ENCODE measurements around the gene CT47C1.
A peak's percentile ranks its signal among the peaks of the same experiment; 100 is the strongest.
"Not testable (repeated sequence)": the region's sequence is repeated elsewhere in the genome, so short reads cannot be mapped to it uniquely, and the experiment has no call there.

The CT47C1 gene

DNA sequence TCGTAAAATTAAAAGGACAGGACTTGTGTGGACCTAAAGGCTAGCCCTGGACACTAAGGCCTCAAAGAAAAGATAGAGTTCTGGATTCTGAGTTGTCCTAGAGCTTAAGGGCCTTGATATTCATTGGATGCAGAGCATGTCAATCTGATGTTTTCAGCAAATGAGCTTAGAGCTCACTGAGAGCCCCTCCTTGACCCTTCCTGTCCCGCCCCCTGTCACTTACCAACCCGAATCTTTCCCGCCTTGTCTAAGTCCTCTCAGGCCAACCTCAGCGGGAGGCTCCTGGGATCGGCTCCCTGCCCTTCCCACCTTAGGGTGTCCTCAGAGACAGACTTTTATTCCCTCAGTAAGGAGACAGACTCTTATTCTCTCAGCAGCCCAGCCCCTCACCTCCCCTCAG lies at the start of gene CT47C1:
Gene CT47C1 (plus strand): TSS at position 250 of the 400 bp plus-strand sequence. CDS start 233 bp downstream, outside the sequence.
- peak within 1 kb of the TSS; percentile 41 for H3K4me3 Mint-ChIP-seq
- no peaks in the 10 kb centered on the region for H3K27me3 Mint-ChIP-seq
- ATAC-seq (ENCODE audit: low read depth) (no peak), DNase-seq (ENCODE audit: low spot score in 2 of 2) (no peak)
- H3K27ac Mint-ChIP-seq = peak within 1 kb of the TSS; percentile 81
- peaks cover 10% of the 10 kb centered on the region for H3K4me1 Mint-ChIP-seq
- H3K9me3 Mint-ChIP-seq = no peaks in the 10 kb centered on the region
- H3K36me3 Mint-ChIP-seq = no peaks in the 10 kb centered on the region

DNA sequence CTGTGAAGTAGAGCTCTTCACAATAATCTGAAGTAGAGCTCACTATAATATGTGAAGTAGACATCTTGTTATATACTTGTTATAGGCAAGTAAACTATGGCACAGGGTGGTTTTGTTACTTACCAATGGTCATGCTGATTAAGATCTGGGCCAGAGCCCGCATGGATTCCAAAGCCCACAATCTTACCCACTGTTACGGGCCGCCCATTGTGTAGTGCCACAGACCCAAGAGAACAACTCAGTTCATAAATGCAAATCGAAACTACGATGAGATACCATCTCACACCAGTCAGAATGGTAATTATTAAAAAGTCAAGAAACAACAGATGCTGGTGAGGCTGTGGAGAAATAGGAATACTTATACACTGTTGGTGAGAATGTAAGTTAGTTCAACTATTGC lies 46.9 kb upstream of the CT47C1 start:
- Mint-ChIP-seq H3K27ac (no peak overlapping the region), H3K27me3 (no peaks in the 10 kb centered on the region), H3K4me3 (no peak overlapping the region), H3K36me3 (peaks cover 1% of the 10 kb centered on the region), H3K4me1 (no peaks in the 10 kb centered on the region), H3K9me3 (no peaks in the 10 kb centered on the region)
- ATAC-seq (ENCODE audit: low read depth) = no peak
- DNase-seq (ENCODE audit: low spot score in 2 of 2) = no peak

DNA sequence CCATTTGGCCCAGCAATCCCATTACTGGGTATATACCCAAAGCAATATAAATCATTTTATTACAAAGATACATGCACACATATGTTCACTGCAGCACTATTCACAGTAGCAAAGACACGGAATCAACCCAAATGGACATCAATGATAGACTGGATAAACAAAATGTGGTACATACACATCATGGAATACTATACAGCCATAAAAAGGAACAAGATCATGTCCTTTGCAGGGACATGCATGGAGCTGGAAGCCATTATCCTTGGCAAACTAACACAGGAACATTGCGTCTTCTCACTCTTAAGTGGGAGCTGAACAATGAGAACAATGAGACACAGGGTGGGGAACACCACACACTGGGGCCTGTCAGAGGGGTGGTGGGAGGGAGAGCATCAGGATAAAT lies 46.4 kb upstream of the CT47C1 start:
- not testable (repeated sequence) for DNase-seq (ENCODE audit: low spot score in 2 of 2); H3K36me3 Mint-ChIP-seq; H3K9me3 Mint-ChIP-seq; H3K4me1 Mint-ChIP-seq; ATAC-seq (ENCODE audit: low read depth); H3K4me3 Mint-ChIP-seq; H3K27ac Mint-ChIP-seq; H3K27me3 Mint-ChIP-seq

DNA sequence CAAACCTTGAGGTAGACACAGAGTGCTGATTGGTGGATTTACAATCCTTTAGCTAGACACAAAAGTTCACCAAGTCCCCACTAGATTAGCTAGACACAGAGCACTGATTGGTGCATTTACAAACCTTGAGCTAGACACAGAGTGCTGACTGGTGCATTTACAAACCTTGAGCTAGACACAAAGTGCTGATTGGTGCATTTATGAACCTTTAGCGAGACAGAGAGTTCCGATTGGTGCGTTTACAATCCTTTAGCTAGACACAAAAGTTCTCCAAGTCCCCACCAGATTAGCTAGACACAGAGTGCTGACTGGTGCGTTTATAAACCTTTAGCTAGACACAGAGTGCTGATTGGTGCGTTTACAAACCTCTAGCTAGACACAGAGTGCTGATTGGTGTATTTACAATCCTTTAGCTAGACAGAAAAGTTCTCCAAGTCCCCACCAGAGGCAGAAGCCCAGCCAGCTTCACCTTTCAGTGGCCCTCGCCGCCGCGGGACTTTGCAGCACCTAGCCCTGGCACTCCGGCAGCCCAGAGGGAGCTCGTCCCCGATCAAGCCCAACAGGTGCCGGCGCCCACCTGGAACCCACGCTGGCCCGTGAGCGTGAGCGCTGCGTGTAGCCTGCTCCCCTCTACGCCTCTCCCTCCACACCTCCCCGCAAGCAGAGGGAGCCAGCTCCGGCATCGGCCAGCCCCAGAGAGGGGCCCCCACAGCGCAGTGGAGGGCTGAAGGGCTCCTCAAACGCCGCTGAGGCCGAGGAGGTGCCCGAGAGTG lies 44.6 kb upstream of the CT47C1 start:
- not testable (repeated sequence) for H3K9me3 Mint-ChIP-seq; DNase-seq (ENCODE audit: low spot score in 2 of 2); ATAC-seq (ENCODE audit: low read depth); H3K27ac Mint-ChIP-seq; H3K4me3 Mint-ChIP-seq; H3K36me3 Mint-ChIP-seq; H3K4me1 Mint-ChIP-seq; H3K27me3 Mint-ChIP-seq

DNA sequence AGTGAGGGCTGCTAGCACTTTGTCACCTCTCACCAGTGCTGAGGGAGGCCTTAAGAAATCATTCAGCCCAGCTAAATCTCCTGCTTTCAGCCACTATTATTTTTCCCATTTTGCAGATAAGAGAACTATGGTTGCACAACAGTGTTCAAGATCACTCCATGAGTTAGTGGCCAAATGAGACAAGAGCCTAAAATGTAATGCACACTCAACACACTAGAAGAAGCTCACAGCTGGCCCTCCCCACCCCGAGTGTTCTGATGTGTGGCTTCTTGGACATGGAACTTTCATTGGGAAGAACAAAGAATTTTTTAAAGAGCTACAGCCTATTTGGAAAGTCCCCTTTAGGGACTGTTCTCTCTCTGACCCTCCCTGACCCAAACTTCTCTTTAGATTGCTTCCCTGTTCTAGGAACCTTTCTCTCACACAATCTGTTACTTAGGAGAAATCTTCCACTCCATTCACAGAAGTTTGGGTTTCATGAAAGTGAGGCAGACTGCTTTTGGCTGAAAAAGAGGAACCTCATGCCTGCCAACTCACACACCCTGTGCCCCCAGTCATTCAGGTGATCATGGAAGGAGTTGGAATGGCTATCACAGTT lies 44.0 kb upstream of the CT47C1 start:
- Mint-ChIP-seq H3K27ac (no peak overlapping the region), H3K9me3 (no peaks in the 10 kb centered on the region), H3K27me3 (peaks cover 4% of the 10 kb centered on the region), H3K4me1 (no peaks in the 10 kb centered on the region), H3K4me3 (no peak overlapping the region), H3K36me3 (peaks cover 3% of the 10 kb centered on the region)
- peak; percentile 37 for ATAC-seq (ENCODE audit: low read depth)
- DNase-seq (ENCODE audit: low spot score in 2 of 2) = no peak

DNA sequence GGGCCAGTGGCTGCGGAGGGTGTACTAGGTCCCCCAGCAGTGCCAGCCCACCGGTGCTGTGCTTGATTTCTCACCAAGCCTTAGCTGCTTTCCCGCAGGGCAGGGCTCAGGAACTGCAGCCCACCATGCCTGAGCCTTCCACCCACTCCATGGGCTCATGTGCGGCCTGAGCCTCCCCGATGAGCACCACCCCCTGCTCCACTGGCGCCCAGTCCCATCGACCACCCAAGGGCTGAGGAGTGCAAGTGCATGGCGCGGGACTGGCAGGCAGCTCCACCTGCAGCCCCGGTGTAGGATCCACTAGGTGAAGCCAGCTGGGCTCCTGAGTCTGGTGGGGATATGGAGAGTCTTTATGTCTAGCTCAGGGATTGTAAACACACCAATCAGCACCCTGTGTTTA lies 43.1 kb upstream of the CT47C1 start:
- H3K9me3 Mint-ChIP-seq; ATAC-seq (ENCODE audit: low read depth): not testable (repeated sequence)

DNA sequence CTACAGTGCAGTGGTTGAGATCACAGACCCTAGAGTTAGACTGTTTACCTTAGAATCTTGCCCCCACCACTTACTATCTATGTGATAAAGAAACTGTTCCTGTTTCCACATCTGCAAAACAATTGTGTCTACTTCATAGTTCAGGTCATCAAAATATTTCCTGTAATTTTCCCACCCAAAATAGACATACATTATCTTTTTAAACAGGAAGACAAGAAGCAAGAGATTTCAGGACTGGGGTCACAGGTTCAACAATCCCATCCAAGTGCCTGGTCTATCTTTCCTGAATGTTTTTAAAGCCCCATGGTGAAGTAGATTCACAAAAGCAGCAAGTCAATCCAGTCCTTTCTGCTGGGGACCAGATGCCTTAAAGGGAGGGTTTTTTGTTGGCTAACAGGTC lies 41.8 kb upstream of the CT47C1 start:
- no peak overlapping the region for H3K4me3 Mint-ChIP-seq
- H3K36me3 Mint-ChIP-seq = peaks cover 2% of the 10 kb centered on the region
- H3K27ac Mint-ChIP-seq = no peak overlapping the region
- H3K27me3 Mint-ChIP-seq = peaks cover 4% of the 10 kb centered on the region
- no peaks in the 10 kb centered on the region for H3K4me1 Mint-ChIP-seq
- ATAC-seq (ENCODE audit: low read depth) (no peak), DNase-seq (ENCODE audit: low spot score in 2 of 2) (no peak)
- H3K9me3 Mint-ChIP-seq = no peaks in the 10 kb centered on the region

More for the DNA sequence above, 43.1 kb upstream of the CT47C1 start:
- not testable (repeated sequence) for H3K27ac Mint-ChIP-seq; H3K36me3 Mint-ChIP-seq; H3K4me1 Mint-ChIP-seq; DNase-seq (ENCODE audit: low spot score in 2 of 2); H3K27me3 Mint-ChIP-seq; H3K4me3 Mint-ChIP-seq

DNA sequence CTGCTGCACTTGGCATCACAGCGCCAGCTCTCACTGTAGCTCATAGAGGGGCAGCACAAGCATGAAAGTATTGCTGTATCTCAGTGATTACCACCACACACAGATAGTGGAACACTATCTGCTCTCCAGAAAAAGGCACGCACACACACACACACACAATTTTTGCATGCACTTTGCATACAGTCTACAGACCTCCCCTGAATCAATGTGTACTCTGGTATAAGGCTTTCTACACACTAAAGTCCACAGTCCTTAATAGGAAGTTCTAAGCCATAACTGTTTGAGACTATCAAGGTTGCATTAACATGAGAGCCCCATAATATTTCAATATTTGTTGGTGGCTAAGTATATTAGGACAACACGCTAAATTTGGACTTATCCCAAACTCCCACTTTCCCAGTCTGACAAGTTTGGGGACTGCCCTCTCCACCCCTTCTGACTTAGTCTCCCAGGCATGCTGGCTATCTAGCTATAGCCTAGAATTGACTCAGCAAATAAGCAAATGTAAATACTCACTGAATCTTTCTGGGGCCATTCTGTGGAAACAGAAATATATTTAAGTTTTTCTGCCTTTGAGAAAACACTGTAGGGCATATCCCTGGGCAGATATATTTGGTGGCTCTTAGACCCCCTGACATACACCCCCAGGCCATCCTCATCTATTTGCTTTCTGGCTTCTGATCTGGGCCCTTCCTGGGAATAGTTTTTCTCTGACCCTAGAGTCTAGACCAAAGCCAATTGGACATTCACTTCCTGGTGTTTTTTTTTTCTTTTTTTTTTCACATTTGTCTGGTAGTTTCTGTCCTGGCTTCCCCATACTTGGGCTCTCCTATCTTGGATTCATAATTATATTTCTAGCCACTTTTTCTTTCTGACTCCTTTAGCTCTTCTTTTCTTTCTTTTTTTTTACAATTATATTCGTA lies 36.4 kb upstream of the CT47C1 start:
- Mint-ChIP-seq H3K4me3 (no peak overlapping the region), H3K36me3 (peaks cover 2% of the 10 kb centered on the region), H3K9me3 (no peaks in the 10 kb centered on the region), H3K27ac (no peak overlapping the region), H3K27me3 (peaks cover 4% of the 10 kb centered on the region), H3K4me1 (no peaks in the 10 kb centered on the region)
- ATAC-seq (ENCODE audit: low read depth) (no peak), DNase-seq (ENCODE audit: low spot score in 2 of 2) (no peak)

DNA sequence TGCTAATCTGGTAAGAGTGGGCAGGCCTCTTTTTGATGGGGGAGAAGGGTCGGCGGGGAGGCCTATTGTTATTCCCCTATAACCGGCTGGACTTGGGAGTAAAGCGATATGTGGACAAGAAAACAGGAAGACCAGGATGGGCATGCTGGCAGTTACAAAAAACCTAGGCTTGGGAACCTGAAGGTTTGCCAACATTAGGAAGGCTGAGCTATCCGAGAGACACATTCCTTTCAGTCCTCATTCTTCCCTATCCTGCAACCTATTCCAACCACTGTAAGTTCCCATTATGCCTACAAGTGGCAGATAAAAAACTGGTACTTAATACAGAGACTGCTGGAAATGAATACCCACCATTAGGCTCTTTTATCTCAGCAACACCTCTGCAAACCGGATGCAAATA lies 32.4 kb upstream of the CT47C1 start:
- H3K36me3 Mint-ChIP-seq = no peaks in the 10 kb centered on the region
- H3K4me1 Mint-ChIP-seq = no peaks in the 10 kb centered on the region
- no peak overlapping the region for H3K4me3 Mint-ChIP-seq
- H3K27ac Mint-ChIP-seq = no peak overlapping the region
- DNase-seq (ENCODE audit: low spot score in 2 of 2) (no peak), ATAC-seq (ENCODE audit: low read depth) (no peak)
- H3K9me3 Mint-ChIP-seq = no peaks in the 10 kb centered on the region
- H3K27me3 Mint-ChIP-seq = no peaks in the 10 kb centered on the region

DNA sequence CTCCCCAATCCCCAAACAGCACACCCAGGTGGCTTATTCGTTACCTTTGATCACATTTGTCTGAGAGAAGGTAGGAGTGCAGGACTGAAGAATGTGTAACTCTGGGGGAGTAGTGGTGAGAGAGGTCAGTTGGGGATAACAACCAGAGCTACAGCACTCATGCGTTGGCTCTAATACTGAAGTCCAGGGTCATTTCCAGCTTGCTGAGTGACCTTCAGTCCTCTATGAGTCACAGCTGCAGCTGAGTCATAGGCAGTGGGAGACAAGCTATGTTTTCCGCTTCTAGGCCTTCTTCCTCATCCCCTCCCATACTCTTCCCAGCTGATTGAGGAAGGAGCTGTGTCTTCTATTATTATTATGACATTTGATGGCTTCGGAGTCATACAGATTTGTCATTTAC lies 31.6 kb upstream of the CT47C1 start:
- Mint-ChIP-seq H3K4me3 (no peak overlapping the region), H3K36me3 (no peaks in the 10 kb centered on the region), H3K9me3 (no peaks in the 10 kb centered on the region), H3K27ac (no peak overlapping the region), H3K27me3 (no peaks in the 10 kb centered on the region), H3K4me1 (no peaks in the 10 kb centered on the region)
- no peak for ATAC-seq (ENCODE audit: low read depth)
- no peak for DNase-seq (ENCODE audit: low spot score in 2 of 2)

DNA sequence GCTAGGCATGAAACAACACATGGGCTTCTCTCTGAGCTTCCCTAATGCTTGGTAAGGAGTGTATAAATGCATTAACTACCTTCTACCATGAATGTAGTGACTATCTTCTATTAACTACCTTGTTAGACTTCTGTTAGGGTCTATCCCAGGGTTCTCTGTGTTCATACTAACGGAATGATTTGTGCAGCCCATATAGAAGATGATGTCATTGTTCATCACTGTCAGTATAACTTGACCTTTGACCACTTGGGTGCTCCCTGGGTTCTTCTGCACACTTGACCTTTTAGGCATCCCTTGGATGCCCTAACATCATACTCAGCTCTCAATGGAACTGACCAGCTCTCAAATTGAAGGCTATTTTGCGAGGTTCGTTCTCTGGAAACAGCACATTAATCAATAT lies 30.8 kb upstream of the CT47C1 start:
- no peaks in the 10 kb centered on the region for H3K36me3 Mint-ChIP-seq

DNA sequence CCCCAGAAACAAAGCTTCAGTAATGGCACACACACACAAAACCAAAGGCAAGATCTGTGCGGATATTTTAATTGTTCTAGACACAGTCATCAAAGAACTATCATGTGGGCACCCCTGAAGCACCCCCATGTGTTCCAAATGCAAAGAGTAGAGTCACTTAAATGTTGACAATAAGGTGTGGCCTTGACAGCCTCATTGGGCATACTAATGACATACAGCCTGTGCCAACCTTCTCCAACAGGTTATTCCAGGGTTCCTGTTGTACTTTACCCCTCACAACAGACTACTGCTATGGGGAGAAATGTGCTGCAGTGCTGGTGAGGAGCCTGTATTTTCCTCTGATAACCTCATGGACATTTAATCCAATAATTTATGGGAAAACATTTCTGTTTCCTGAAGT lies 29.8 kb upstream of the CT47C1 start:
- Mint-ChIP-seq H3K36me3 (no peaks in the 10 kb centered on the region), H3K9me3 (no peaks in the 10 kb centered on the region), H3K4me1 (peaks cover 2% of the 10 kb centered on the region), H3K27me3 (peaks cover 2% of the 10 kb centered on the region), H3K4me3 (no peak overlapping the region), H3K27ac (no peak overlapping the region)
- DNase-seq (ENCODE audit: low spot score in 2 of 2) = no peak
- ATAC-seq (ENCODE audit: low read depth) = no peak

More for the DNA sequence above, 30.8 kb upstream of the CT47C1 start:
- no peak overlapping the region for H3K27ac Mint-ChIP-seq
- DNase-seq (ENCODE audit: low spot score in 2 of 2) (no peak), ATAC-seq (ENCODE audit: low read depth) (no peak)
- no peak overlapping the region for H3K4me3 Mint-ChIP-seq
- H3K27me3 Mint-ChIP-seq = peaks cover under 1% of the 10 kb centered on the region
- no peaks in the 10 kb centered on the region for H3K9me3 Mint-ChIP-seq
- H3K4me1 Mint-ChIP-seq = no peaks in the 10 kb centered on the region

DNA sequence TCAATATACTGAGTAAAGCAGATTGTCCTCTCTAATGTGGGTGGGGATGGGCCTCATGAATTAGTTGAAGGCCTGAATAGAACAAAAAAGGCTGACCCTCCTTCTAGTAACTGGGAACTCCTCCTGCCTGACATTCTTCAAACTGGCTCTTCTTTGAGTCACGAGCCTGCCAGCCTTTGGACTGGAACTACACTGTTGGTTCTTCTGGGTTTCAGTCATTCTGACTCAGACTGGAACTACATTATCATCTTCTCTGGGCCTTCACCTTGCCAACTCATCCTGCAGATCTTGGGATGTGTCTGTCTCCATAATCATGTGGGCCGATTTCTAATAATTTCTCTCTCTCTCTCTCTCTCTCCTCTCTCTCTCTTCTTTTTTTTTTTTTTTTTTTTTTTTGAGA lies 26.9 kb upstream of the CT47C1 start:
- ATAC-seq (ENCODE audit: low read depth) (no peak), DNase-seq (ENCODE audit: low spot score in 2 of 2) (no peak)
- Mint-ChIP-seq H3K27ac (no peak overlapping the region), H3K4me3 (no peak overlapping the region), H3K4me1 (peaks cover 2% of the 10 kb centered on the region), H3K9me3 (no peaks in the 10 kb centered on the region), H3K27me3 (peaks cover 2% of the 10 kb centered on the region), H3K36me3 (no peaks in the 10 kb centered on the region)

DNA sequence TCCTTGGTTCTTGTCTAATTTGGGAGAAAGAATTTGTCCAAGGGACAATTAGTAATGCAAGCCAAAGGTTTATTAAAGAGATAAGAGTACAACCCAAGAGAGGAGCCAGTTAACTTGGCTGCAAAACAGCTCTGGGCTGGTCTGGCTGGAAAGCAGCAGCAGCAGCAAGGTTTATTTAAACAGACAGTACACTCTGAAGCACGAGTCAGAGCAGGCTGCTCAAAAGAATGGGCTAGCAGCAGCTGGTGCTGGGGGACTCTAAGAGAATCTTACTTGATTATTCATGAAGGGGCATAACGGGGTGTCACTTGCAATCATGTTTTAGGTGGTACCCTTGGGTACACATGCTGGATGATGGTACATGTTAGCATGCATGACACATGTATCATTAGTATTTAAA lies 17.1 kb upstream of the CT47C1 start:
- DNase-seq (ENCODE audit: low spot score in 2 of 2) (no peak), ATAC-seq (ENCODE audit: low read depth) (no peak)
- H3K4me3 Mint-ChIP-seq = no peak overlapping the region
- H3K27ac Mint-ChIP-seq = no peak overlapping the region
- H3K36me3 Mint-ChIP-seq = no peaks in the 10 kb centered on the region
- H3K9me3 Mint-ChIP-seq = no peaks in the 10 kb centered on the region
- H3K4me1 Mint-ChIP-seq = no peaks in the 10 kb centered on the region
- H3K27me3 Mint-ChIP-seq = no peaks in the 10 kb centered on the region
